Right lobe of liver (tissue), 6 donors: ENCODE results near the gene TAAR1. TPM values are rescaled to one million over a fixed set of nuclear protein-coding genes. Genes with fewer than 3 reads are reported as not detected.

Source experiments
- ATAC-seq, 4 donors: fragments of 200-7000 bp; cut with Tn5 transposase; one replicate each; pipeline ENCODE4 v1.9.1; 2020; ENCODE audit warnings: mild to moderate bottlenecking in 4 of 4, moderate library complexity in 4 of 4
- DNase-seq, 3 donors: peaks; one replicate each; pipeline ENCODE4 v3.0.0-alpha.2; 2020
- H3K27ac ChIP-seq, 3 donors: fragments of 200-600 bp; one replicate each; pipeline ENCODE4 v1.8.0; 2022
- H3K27me3 ChIP-seq, 2 donors: fragments of 200-600 bp; one replicate each; pipeline ENCODE4 v1.8.0; 2022
- H3K36me3 ChIP-seq, 4 donors: fragments of 200-600 bp; sonication (generic) in 1 of 4; one replicate each; pipeline versions ENCODE4 v1.5.1 to v1.8.0; 2017 to 2022; ENCODE audit warnings: control low read depth in 1 of 4
- H3K4me1 ChIP-seq, 4 donors: fragments of 200-600 bp; sonication (generic) in 1 of 4; one replicate each; pipeline versions ENCODE4 v1.5.1 to v1.8.0; 2017 to 2022; ENCODE audit warnings: control low read depth in 1 of 4
- H3K4me3 ChIP-seq, 3 donors: fragments of 200-600 bp; one replicate each; pipeline ENCODE4 v1.8.0; 2022
- H3K9me3 ChIP-seq, 4 donors: fragments of 200-600 bp; sonication (generic) in 1 of 4; one replicate each; pipeline versions ENCODE4 v1.5.1 to v1.8.0; 2017 to 2022; ENCODE audit warnings: control low read depth in 1 of 4
- CTCF ChIP-seq, 4 donors: fragments of 200-600 bp in 3 of 4; fragments of 450-650 bp in 1 of 4; IDR thresholded peaks; one replicate each; pipeline versions ENCODE4 v1.5.1 to v1.8.0; 2016 to 2022; ENCODE audit warnings: antibody characterized with exemption in 4 of 4, mild to moderate bottlenecking in 2 of 4
- POLR2A ChIP-seq: fragments of 450-650 bp; IDR thresholded peaks from one replicate; pipeline ENCODE4 v1.6.1; 2017; ENCODE audit warnings: antibody characterized with exemption, mild to moderate bottlenecking
- WGBS: methylation state at CpG from one replicate; pipeline ENCODE4 v1.1.6; 2018; ENCODE audit warnings: low coverage, low lambda C conversion rate; ENCODE audit not compliant: insufficient coverage; ENCODE audit errors: missing lambda C conversion rate; 5-methylcytosine and 5-hydroxymethylcytosine counted together
- intact Hi-C, 2 donors: fragments of 100-400 bp; cut with DNase I; formaldehyde crosslinking; loops; one replicate each; pipeline versions ENCODE4 v1.11.2 to v1.14.1; 2022
- total RNA-seq, 6 experiments: library from RNA; depleted of rRNA in 2 of 6; stranded (reverse); fragments of >200 nt in 2 of 6; fragmentation: NEBNext Ultra II Directional in 3 of 6; extraction: Animal tissue kit (Norgen Biotek cat#: 25700) in 3 of 6; gene quantifications; one replicate each; pipeline versions ENCODE4 v1.1.0 to v1.2.4, GENCODE V29; 2016 to 2023
- donor health status: DM: no; HTN: yes; CAD: no.
- donor health status: DM: no; HTN: no; CAD: no.
- donor health status: DM: no; HTN: no; CAD: no.
- donor health status: DM: no; HTN: yes; CAD: no.
- donor health status: DM: no; HTN: yes; CAD: no.

Gene TAAR1
- total RNA-seq, 6 experiments from 2014 or later, result not detected

- H3K4me1 ChIP-seq, result peaks cover 0 to 21% (median 7%) of the 10 kb centered on the region in 4 donors
- TF ChIP-seq CTCF (IDR thresholded peaks at IDR 0.05) (peak; percentile 44 to 61 (median 54)), POLR2A (no peak)
- WGBS, result 0% methylated on average over 4 of the region's 4 CpGs
- no peaks in the 10 kb centered on the region for H3K9me3 ChIP-seq
- H3K27ac ChIP-seq, result peak overlapping the region in 1 of 3 donors; percentile 6
- no peaks in the 10 kb centered on the region for H3K36me3 ChIP-seq
- intact Hi-C loops, result loop anchor here in 1 of 2 donors (10.0 kb wide), 1 partner anchor 105 kb away; no protein-coding TSS in a partner anchor
- H3K27me3 ChIP-seq, result no peaks in the 10 kb centered on the region
- DNase-seq (no peak), ATAC-seq (peak; percentile 85 to 94 (median 88))
- H3K4me3 ChIP-seq, result no peak overlapping the region
Measured at GRCh38 chr6:132669690-132670291, 10.8 kb upstream of the TAAR1 start.

- no peaks in the 10 kb centered on the region for H3K36me3 ChIP-seq
- no peaks in the 10 kb centered on the region for H3K9me3 ChIP-seq
- H3K27me3 ChIP-seq, result no peaks in the 10 kb centered on the region
- H3K4me3 ChIP-seq, result no peak overlapping the region
- no peak for TF ChIP-seq POLR2A
- TF ChIP-seq CTCF (IDR thresholded peaks at IDR 0.05), result no peak
- WGBS, result 90% methylated on average over 3 of the region's 4 CpGs
- no peak overlapping the region for H3K27ac ChIP-seq
- H3K4me1 ChIP-seq, result peaks cover 0 to 14% (median 7%) of the 10 kb centered on the region in 4 donors
- intact Hi-C loops, result no loop called here
- no peak for DNase-seq
- no peak for ATAC-seq
Measured at GRCh38 chr6:132666118-132666517, 7.1 kb upstream of the TAAR1 start.

- no peak for DNase-seq
- H3K4me3 ChIP-seq, result no peak overlapping the region
- intact Hi-C loops, result no loop called here
- H3K27ac ChIP-seq, result no peak overlapping the region
- WGBS, result 100% methylated on average over 1 of the region's 1 CpG
- TF ChIP-seq POLR2A, result no peak
- no peak for TF ChIP-seq CTCF (IDR thresholded peaks at IDR 0.05)
- ATAC-seq, result no peak
- H3K27me3 ChIP-seq, result no peaks in the 10 kb centered on the region
- no peaks in the 10 kb centered on the region for H3K9me3 ChIP-seq
- no peaks in the 10 kb centered on the region for H3K4me1 ChIP-seq
- no peaks in the 10 kb centered on the region for H3K36me3 ChIP-seq
Measured at GRCh38 chr6:132664309-132665034, 5.5 kb upstream of the TAAR1 start.

GRCh38 chr6:132663661-132664060, 4.7 kb upstream of the TAAR1 start:
- no peak for DNase-seq
- intact Hi-C loops, result no loop called here
- WGBS, result 79% methylated on average over 1 of the region's 1 CpG
- Histone ChIP-seq H3K36me3 (no peaks in the 10 kb centered on the region), H3K4me3 (no peak overlapping the region), H3K27me3 (no peaks in the 10 kb centered on the region), H3K9me3 (no peaks in the 10 kb centered on the region), H3K4me1 (no peaks in the 10 kb centered on the region), H3K27ac (no peak overlapping the region)
- no peak for ATAC-seq
- no peak for TF ChIP-seq POLR2A
- no peak for TF ChIP-seq CTCF (IDR thresholded peaks at IDR 0.05)
